Caco-2 (cell line): ENCODE results near the gene TMEM267. TPM values are rescaled to one million over a fixed set of nuclear protein-coding genes. Genes with fewer than 3 reads are reported as not detected.
"Not testable (repeated sequence)": the region's sequence is repeated elsewhere in the genome, so short reads cannot be mapped to it uniquely, and the experiment has no call there.

Experiments used
- BruUV-seq: library from RNA; stranded (reverse); fragments of 400-500 nt; replicated peaks from 2 replicates; lab custom pipeline; 2021; lab: Mats Ljungman, UMichigan
- CTCF ChIA-PET: fragments of 300-600 bp; sonication (Branson Sonifier 250); formaldehyde crosslinking; loops from one replicate; lab custom pipeline; 2022; ENCODE audit warnings: antibody characterized with exemption; lab: Charles Lee
- POLR2A ChIA-PET: fragments of 300-600 bp; sonication (Branson Sonifier 250); formaldehyde crosslinking; loops from one replicate; lab custom pipeline; 2022; ENCODE audit warnings: antibody characterized with exemption; lab: Charles Lee
- DNase-seq, 2 experiments: peaks; one replicate each; pipeline versions ENCODE4 v3.0.0 to v3.0.0-alpha.2; 2020 to 2022
- H3K27me3 ChIP-seq: replicated peaks from 2 replicates; pipeline ENCODE4 v1.6.0; 2011; ENCODE audit warnings: low read length; ENCODE audit not compliant: control insufficient read depth, insufficient read depth
- H3K36me3 ChIP-seq: 2 replicates; pipeline ENCODE4 v1.5.1; 2011; ENCODE audit warnings: low read length; ENCODE audit not compliant: control insufficient read depth, insufficient read depth
- H3K4me1 ChIP-seq: fragments of 250-450 bp; sonication (Bioruptor Pico); 2 replicates; pipeline ENCODE4 v1.5.1; 2020; ENCODE audit warnings: mild to moderate bottlenecking
- H3K4me3 ChIP-seq: 2 replicates; pipeline ENCODE4 v1.5.1; 2011; ENCODE audit warnings: low read depth, mild to moderate bottlenecking, control low read depth, low read length
- H3K9me3 ChIP-seq: fragments of 250-450 bp; sonication (Bioruptor Pico); 2 replicates; pipeline ENCODE4 v1.5.1; 2020; ENCODE audit warnings: mild to moderate bottlenecking, moderate library complexity
- H3K27ac Mint-ChIP-seq: one replicate; pipeline ENCODE4 v1.8.0; 2022; ENCODE audit warnings: mixed read lengths; ENCODE audit not compliant: unreplicated experiment
- H3K27me3 Mint-ChIP-seq: one replicate; pipeline ENCODE4 v1.8.0; 2022; ENCODE audit warnings: mixed read lengths; ENCODE audit not compliant: insufficient read depth, unreplicated experiment
- H3K36me3 Mint-ChIP-seq: one replicate; pipeline ENCODE4 v1.8.0; 2022; ENCODE audit warnings: mild to moderate bottlenecking, mixed read lengths; ENCODE audit not compliant: insufficient read depth, unreplicated experiment
- H3K4me1 Mint-ChIP-seq: one replicate; pipeline ENCODE4 v1.8.0; 2022; ENCODE audit warnings: low read depth, mixed read lengths; ENCODE audit not compliant: unreplicated experiment
- H3K4me3 Mint-ChIP-seq: one replicate; pipeline ENCODE4 v1.8.0; 2022; ENCODE audit warnings: mild to moderate bottlenecking, moderate library complexity, mixed read lengths; ENCODE audit not compliant: unreplicated experiment
- H3K9me3 Mint-ChIP-seq: one replicate; pipeline ENCODE4 v1.8.0; 2022; ENCODE audit warnings: mixed read lengths; ENCODE audit not compliant: unreplicated experiment
- intact Hi-C: fragments of 100-400 bp; cut with micrococcal nuclease; formaldehyde crosslinking; loops from one replicate; pipeline ENCODE4 v1.10.0; 2022; ENCODE audit not compliant: unreplicated experiment
- total RNA-seq: library from RNA; stranded (reverse); gene quantifications from 2 replicates; pipeline ENCODE4 v1.2.3, GENCODE V29; 2022
- TF ChIP-seq, protein P1 (sequence below), 2 experiments: fragments of 200-600 bp in 1 of 2; IDR thresholded peaks; 1 replicate in 1 of 2; 2 replicates in 1 of 2; pipeline versions ENCODE4 v1.5.1 to v1.8.0; 2011 to 2022; ENCODE audit warnings: antibody characterized with exemption in 1 of 2, control low read depth in 1 of 2, inconsistent platforms in 1 of 2, low read depth in 1 of 2, low read length in 1 of 2, mild to moderate bottlenecking in 1 of 2, moderate library complexity in 1 of 2; ENCODE audit not compliant: insufficient read depth in 1 of 2, severe bottlenecking in 1 of 2, unreplicated experiment in 1 of 2

Gene TMEM267
- total RNA-seq, 1 experiment from 2014 or later: 15.5 TPM

DNA sequence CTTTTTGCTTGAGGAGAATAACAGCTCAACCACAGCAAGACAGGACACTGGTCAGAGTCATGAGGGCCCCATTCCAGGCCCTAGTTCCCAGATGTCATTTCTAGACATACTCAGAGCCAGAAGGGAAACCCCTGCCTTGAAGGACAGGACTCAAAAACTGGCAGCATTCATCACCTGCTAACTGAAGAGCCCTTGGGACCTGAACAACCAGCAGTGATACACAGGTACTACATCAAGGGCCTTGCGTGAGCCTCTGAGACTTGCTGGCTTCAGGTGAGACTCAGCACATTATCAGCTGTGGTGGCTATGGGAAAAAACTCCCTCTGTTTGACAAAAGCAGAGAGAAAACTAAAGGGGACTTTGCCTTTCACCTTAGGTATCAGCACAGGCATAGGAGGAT is 22.6 kb downstream of the TMEM267 start:
- H3K4me1 Mint-ChIP-seq: peaks cover 6% of the 10 kb centered on the region
- H3K27me3 Mint-ChIP-seq: no peaks in the 10 kb centered on the region
- TF ChIP-seq, protein P1, sequence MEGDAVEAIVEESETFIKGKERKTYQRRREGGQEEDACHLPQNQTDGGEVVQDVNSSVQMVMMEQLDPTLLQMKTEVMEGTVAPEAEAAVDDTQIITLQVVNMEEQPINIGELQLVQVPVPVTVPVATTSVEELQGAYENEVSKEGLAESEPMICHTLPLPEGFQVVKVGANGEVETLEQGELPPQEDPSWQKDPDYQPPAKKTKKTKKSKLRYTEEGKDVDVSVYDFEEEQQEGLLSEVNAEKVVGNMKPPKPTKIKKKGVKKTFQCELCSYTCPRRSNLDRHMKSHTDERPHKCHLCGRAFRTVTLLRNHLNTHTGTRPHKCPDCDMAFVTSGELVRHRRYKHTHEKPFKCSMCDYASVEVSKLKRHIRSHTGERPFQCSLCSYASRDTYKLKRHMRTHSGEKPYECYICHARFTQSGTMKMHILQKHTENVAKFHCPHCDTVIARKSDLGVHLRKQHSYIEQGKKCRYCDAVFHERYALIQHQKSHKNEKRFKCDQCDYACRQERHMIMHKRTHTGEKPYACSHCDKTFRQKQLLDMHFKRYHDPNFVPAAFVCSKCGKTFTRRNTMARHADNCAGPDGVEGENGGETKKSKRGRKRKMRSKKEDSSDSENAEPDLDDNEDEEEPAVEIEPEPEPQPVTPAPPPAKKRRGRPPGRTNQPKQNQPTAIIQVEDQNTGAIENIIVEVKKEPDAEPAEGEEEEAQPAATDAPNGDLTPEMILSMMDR (IDR thresholded peaks at IDR 0.05; ENCODE audit: insufficient read depth in 1 of 2, low read depth in 1 of 2, low read length in 1 of 2, severe bottlenecking in 1 of 2, unreplicated experiment in 1 of 2): no peak
- Histone ChIP-seq H3K4me1 (no peaks in the 10 kb centered on the region), H3K4me3 (no peak overlapping the region), H3K27me3 (no peaks in the 10 kb centered on the region), H3K36me3 (no peaks in the 10 kb centered on the region), H3K9me3 (peaks cover 2% of the 10 kb centered on the region)
- peaks cover 23% of the 10 kb centered on the region for H3K36me3 Mint-ChIP-seq
- H3K27ac Mint-ChIP-seq: no peak overlapping the region
- H3K9me3 Mint-ChIP-seq: peaks cover 22% of the 10 kb centered on the region
- intact Hi-C loops: no loop called here
- H3K4me3 Mint-ChIP-seq: no peak overlapping the region
- POLR2A ChIA-PET: no interaction called here
- no TSS peak for BruUV-seq
- CTCF ChIA-PET: no interaction called here
- DNase-seq: no peak

DNA sequence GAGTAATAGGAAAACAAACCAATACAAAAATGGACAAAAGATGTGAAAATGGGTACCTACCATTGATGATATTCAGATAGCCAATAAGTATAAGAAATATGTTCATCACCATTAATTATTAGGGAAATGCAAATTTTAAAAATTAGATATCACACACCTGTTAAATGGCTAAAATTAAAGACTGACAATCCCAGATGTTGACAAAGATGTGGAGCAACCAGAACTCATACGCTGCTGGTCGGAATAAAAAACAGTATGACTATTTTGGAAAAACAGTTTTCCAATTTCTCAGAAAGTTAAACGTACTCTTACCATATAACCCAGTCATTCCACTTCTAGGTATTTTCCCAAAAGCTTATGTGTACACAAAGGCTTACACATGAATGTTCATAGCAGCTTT is 27.1 kb downstream of the TMEM267 start:
- H3K9me3 Mint-ChIP-seq: peaks cover 19% of the 10 kb centered on the region
- no peak for DNase-seq
- Histone ChIP-seq H3K36me3 (no peaks in the 10 kb centered on the region), H3K4me1 (no peaks in the 10 kb centered on the region), H3K9me3 (no peaks in the 10 kb centered on the region; the same call in 1 of the 2 replicates), H3K4me3 (no peak overlapping the region), H3K27me3 (no peaks in the 10 kb centered on the region)
- no peaks in the 10 kb centered on the region for H3K27me3 Mint-ChIP-seq
- TF ChIP-seq, protein P1 (IDR thresholded peaks at IDR 0.05; ENCODE audit: insufficient read depth in 1 of 2, low read depth in 1 of 2, low read length in 1 of 2, severe bottlenecking in 1 of 2, unreplicated experiment in 1 of 2): no peak
- intact Hi-C loops: no loop called here
- no TSS peak for BruUV-seq
- ChIA-PET POLR2A (no interaction called here), CTCF (no interaction called here)
- peaks cover 6% of the 10 kb centered on the region for H3K4me1 Mint-ChIP-seq
- no peak overlapping the region for H3K4me3 Mint-ChIP-seq
- H3K36me3 Mint-ChIP-seq: peaks cover 15% of the 10 kb centered on the region
- no peak overlapping the region for H3K27ac Mint-ChIP-seq

DNA sequence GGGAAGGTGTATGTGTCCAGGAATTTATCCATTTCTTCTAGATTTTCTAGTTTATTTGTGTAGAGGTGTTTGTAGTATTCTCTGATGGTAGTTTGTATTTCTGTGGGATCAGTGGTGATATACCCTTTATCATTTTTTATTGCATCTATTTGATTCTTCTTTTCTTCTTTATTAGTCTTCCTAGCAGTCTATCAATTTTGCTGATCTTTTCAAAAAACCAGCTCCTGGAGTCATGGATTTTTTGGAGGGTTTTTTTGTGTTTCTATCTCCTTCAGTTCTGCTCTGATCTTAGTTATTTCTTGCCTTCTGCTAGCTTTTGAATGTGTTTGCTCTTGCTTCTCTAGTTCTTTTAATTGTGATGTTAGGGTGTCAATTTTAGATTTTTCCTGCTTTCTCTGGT is 42.1 kb downstream of the TMEM267 start:
- DNase-seq, H3K36me3 ChIP-seq, H3K4me1 ChIP-seq, H3K27me3 Mint-ChIP-seq, intact Hi-C loops, POLR2A ChIA-PET, H3K27ac Mint-ChIP-seq, H3K9me3 ChIP-seq, H3K4me3 Mint-ChIP-seq, BruUV-seq, H3K27me3 ChIP-seq, H3K4me3 ChIP-seq, H3K4me1 Mint-ChIP-seq: not testable (repeated sequence)
- Mint-ChIP-seq H3K9me3 (peaks cover 46% of the 10 kb centered on the region), H3K36me3 (peaks cover 23% of the 10 kb centered on the region)
- CTCF ChIA-PET: interaction anchor here (0.6 kb wide), 1 partner anchor 42 kb away, joined by 4 read pairs; no protein-coding TSS in a partner anchor
